GM12892 (cell line): Measurements from ENCODE around the gene OPA3. TPM values are rescaled to one million over a fixed set of nuclear protein-coding genes. Genes with fewer than 3 reads are reported as not detected.
"Not testable (repeated sequence)": the region's sequence is repeated elsewhere in the genome, so short reads cannot be mapped to it uniquely, and the experiment has no call there.

Experiments used
- DNase-seq: peaks from one replicate; pipeline ENCODE4 v3.0.0; 2011; ENCODE audit not compliant: insufficient read length
- FAIRE-seq: peaks from 2 replicates; lab custom pipeline; 2011; peaks lifted over from hg19 to GRCh38; lab: Jason Lieb, UNC
- POLR2A ChIP-seq: IDR thresholded peaks from 2 replicates; pipeline ENCODE4 v1.6.1; 2011; ENCODE audit warnings: low read depth, low read length, control low read depth
- POLR2AphosphoS5 ChIP-seq: IDR thresholded peaks from 2 replicates; pipeline ENCODE4 v1.6.1; 2011; ENCODE audit warnings: low read depth, low read length, control low read depth
- TAF1 ChIP-seq: IDR thresholded peaks from 2 replicates; pipeline ENCODE4 v1.6.1; 2011; ENCODE audit warnings: low read depth, mild to moderate bottlenecking, control low read depth, low read length, borderline replicate concordance
- polyA plus RNA-seq: library from polyadenylated mRNA; unstranded; fragments of >200 nt; gene quantifications from one replicate; pipeline ENCODE4 v1.2.1, GENCODE V29; 2012; ENCODE audit warnings: missing spikeins, inconsistent platforms; ENCODE audit not compliant: missing spikeins

The OPA3 gene
- 6.1 TPM for polyA plus RNA-seq

DNA sequence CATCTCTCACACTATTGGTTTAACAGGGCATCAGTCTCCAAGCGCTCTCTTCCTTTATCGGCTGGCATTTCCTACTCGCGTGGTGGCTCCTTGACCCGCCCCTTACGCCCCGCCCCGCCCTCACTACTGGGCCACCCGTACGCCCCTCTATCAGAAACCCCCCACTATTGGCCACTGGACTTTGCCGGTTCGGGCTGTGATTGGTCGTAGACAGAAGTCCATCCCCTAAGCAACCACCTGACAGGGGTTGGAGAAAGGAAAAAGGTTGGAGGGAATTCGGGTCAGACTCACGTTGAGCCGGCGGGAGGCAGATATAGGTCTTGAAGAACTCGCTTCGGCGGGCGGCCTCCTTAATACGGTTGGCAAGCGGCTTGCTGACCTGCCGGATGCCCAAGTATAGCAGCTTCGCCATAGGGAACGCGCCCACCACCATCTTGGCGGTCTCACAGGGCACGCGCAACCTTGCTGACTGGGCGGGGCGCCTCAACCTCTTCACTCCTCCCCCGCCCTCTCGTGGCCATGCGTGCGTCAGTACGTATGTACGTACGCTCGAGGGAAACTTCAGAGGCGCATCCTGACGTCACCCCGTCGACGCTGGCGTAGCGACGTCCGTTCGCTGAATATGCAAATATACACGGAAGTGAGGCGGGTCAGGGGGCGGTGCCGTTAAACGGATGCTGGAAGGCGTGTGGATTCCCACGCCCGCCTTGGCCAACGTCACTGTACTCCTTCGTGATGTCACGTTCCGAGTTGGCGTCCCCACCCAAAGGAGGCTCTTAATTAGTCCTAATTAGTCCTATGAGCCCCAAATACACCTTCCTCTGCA is at the start of gene OPA3:
Gene OPA3 (minus strand): TSS at position 471 of the 826 bp plus-strand sequence. CDS start 38 bp downstream, at position 433.
- FAIRE-seq (peak; percentile 100), DNase-seq (peak; percentile 96)
- TF ChIP-seq POLR2A (peak; percentile 85), TAF1 (peak; percentile 86), POLR2AphosphoS5 (peak; percentile 92)

DNA sequence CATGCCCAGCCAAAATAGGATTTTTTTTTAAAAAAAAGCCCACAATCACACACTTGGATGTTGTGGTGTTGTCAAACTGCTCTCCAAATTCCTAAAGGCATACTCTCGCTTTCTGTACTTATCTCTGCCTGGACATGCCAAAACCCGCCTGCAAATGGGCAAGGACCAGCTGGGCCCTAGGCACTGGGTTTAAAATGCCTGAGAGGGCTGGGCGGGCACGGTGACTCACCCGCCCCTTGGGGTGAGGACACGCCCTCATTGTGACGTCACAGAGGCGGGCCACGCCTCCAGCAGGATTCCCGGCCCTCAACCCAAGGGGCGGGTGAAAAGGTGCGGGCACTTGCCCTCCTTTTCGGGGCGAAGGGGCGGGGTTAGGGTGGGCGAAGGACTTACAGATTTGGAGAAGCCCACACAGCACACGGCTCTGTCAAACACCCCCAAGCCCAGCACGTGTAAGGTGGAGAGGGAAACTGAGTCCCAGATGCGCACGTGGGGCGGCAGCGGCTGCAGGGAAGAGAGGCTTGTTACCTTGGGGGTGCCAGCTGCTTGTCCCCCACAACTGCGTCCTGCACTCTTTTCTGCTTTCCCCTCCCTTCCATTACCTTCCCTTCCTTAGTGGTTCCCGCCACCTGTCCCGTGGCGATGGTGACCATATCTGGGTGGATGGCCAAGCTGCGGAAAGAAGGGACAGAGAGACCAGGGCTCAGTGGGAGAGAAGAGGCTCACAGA is 48.0 kb upstream of the OPA3 start:
- DNase-seq = no peak
- no peak for FAIRE-seq
- TF ChIP-seq POLR2AphosphoS5 (no peak), POLR2A (no peak), TAF1 (no peak)

DNA sequence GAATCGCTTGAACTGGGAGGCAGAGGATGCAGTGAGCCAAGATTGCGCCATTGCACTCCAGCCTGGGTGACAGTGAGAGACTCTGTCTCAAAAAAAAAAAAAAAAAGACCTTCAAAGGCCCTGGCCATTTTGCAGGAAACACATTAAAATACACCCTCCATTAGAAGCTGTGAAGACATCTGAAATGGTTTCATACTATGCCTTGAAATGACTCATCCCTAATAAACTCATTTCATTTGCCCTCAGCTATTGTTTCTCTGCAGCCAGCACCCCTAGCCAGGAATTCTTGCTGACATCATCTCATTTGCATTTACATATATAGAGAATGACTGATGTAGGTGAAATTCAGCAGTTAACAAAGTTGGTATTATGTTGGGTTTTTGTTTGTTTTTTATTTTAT is 45.9 kb upstream of the OPA3 start:
- TF ChIP-seq POLR2A (no peak), TAF1 (no peak), POLR2AphosphoS5 (no peak)
- DNase-seq (no peak), FAIRE-seq (no peak)

DNA sequence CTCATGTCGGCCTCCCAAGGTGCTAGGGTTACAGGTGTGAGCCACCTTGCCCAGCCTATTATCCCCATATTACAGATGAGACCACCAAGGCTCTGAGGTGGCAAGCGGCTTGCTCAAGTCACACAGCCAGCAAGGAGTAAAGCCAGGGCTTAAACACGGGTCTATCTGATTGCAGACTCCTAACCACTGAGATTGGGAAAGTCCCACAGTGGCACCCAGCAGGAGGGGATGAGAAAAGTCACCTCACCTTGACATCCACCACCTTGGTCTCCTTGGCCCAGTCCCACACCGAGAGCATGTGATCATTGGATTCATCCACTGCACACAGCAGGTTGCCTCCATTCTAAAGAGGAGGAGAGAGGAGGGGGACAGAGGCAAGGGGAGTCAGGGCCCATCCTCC is 45.1 kb upstream of the OPA3 start:
- peak; percentile 54 for FAIRE-seq

DNA sequence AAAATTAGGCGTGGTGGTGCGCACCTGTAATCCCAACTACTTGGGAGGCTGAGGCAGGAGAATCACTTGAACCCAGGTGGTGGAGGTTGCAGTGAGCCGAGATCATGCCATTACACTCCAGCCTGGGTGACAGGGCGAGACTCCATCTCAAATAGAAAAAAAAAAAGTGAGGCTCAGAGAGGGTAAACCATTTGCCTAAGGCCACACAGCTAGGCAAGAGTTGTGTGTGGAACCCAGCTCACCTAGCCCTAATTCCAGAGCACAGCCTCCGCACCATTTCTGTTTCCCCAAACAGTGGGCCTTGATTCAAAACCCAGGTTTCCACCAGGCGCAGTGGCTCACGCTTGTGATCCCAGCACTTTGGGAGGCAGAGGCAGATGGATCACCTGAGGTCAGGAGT is 43.6 kb upstream of the OPA3 start:
- not testable (repeated sequence) for FAIRE-seq, DNase-seq

More for the DNA sequence above, 45.1 kb upstream of the OPA3 start:
- TF ChIP-seq TAF1 (no peak), POLR2AphosphoS5 (no peak), POLR2A (no peak)
- DNase-seq = no peak

DNA sequence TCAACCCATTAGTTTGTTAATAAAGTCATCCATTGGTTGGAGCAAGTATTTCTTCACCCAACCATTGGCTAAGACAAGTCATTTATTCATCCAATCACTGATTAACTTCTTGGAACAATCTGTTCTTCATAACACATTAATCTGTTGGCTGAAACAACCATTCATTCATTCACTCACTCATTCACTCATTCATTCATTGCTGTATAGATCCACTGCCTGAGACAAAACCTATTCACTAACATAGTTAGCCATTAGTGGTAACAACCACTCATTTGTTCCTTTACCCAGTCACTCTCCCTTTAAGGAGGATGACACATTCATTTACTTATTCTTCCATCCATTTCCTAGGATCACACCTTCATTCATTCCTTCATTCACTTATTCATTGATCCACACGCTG is 39.4 kb upstream of the OPA3 start:
- TF ChIP-seq POLR2AphosphoS5 (no peak), TAF1 (no peak), POLR2A (no peak)
- FAIRE-seq = peak; percentile 27
- no peak for DNase-seq

DNA sequence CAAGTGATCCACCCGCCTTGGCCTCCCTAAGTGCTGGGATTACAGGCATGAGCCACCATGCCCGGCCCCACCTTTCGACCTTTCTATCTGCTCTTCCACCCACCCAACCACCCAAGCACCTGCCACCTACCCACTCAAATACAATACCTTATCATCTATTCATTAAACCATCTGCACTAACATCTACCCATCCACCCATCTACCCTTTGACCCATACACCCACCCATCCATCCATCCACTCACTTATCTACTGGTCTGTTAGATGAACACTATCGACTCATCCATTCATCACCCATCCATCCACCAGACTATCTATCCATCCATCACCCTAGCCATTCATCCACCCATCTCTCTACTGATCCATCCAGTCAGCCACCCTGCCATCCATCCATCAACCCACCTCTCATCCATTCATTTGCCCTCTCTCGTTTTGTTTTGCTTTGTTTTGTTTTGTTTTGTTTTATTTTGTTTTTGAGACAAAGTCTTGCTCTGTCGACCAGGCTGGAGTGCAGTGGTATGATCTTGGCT is 37.4 kb upstream of the OPA3 start:
- TF ChIP-seq TAF1 (no peak), POLR2A (no peak), POLR2AphosphoS5 (no peak)
- FAIRE-seq = no peak
- no peak for DNase-seq

DNA sequence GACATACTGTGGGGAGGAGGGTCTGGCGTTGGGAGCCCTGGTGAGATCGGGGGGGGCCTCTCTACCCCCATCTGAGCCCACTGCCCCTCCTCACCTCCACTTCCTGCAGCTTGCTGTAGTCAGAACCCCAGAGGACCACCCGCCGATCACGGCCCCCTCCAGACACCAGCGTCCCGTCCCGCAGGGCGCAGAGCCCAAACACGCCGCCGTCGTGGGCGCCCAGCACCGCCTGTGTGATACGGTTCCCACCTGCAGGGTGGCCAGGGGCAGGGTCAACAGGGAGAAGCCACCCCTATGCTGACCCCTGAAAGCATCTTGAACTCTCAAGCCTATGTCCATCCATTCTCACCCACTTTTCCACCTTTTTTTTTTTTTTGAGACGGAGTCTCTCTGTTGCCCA is 36.8 kb upstream of the OPA3 start:
- no peak for FAIRE-seq
- TF ChIP-seq TAF1 (no peak), POLR2A (no peak), POLR2AphosphoS5 (no peak)
- no peak for DNase-seq

DNA sequence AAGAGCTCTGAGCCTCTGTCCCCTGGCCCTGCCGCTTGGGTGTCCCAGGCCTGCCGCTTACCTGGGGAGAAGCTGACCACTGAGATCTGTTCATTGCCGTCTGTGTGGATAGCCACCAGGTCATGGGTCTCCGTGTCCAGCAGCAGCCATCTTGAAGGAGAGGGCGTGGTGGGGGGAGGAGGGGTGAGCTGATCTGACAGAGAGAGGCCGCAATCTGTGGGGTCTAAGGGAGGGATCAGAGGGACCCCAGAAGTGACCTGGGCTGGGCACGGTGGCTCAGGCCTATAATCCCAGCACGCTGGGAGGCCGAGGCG is 32.1 kb upstream of the OPA3 start:
- DNase-seq = no peak
- TF ChIP-seq POLR2A = no peak
- no peak for TF ChIP-seq TAF1
- TF ChIP-seq POLR2AphosphoS5 = no peak
- FAIRE-seq = no peak

DNA sequence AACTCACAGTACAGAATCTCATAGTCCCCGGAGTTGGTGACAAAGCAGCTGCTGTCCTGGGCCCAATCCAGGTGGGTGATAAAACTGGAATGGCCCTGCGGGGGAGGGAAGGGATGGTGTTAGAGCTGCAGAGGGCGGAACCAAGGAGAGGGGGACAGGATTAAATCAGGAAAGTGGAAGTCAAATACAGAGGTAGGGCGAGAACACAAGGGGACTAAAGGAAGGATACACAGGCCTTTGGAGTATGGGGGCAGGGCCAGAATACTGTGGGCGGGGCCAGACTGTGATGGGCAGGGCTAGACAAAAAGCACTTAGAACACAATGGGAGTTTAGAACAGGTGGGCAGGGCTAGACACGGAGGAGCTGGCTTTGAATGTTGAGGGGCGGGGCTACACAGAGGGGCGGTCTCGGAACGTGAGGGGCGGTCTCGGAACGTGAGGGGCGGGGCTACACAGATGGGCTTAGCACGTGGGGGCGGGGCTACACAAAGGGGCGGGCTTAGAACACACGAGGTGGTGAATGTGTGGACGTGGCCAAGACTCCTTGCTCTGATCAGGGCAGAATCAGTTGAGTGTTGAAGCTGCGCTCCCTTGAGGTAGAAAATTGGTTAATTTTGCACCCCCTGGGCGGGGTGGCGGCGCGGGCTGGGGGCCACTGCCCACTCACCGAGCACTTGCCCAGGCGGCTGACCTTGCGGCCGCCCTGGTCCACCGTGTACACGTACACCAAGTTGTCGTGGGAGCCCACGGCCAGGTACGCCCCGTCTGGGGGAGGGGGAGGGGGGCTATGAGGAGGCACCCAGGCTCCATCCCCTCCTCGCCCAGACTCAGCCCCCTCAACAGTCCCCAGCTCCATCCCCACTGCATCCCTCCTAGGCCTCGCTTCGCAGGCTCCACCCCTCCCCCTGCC is 31.4 kb upstream of the OPA3 start:
- FAIRE-seq = peak; percentile 82
- DNase-seq = peak; percentile 73
- TF ChIP-seq POLR2A (no peak), TAF1 (no peak), POLR2AphosphoS5 (no peak)

DNA sequence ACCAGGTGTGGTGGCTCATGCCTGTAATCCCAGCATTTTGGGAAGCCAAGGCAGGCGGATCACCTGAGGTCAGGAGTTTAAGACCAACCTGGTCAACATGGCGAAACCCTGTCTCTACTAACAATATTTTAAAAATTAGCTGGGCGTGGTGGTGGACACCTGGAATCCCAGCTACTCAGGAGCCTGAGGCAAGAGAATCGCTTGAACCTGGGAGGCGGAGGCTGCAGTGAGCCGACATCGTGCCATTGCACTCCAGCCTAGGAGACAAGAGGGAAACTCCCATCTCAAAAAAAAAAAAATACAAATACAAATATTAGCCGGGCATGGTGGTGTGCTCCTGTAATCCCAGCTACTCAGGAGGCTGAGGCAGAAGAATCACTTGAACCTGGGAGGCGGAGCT is 30.5 kb upstream of the OPA3 start:
- not testable (repeated sequence) for FAIRE-seq, DNase-seq
